ENCODE measurements around the gene DLD. TPM values are rescaled to one million over a fixed set of nuclear protein-coding genes. Genes with fewer than 3 reads are reported as not detected.
"Not testable (repeated sequence)": the region's sequence is repeated elsewhere in the genome, so short reads cannot be mapped to it uniquely, and the experiment has no call there.

The DLD gene
- total RNA-seq, 2 experiments from 2014 or later = 121 to 128 TPM

DNA sequence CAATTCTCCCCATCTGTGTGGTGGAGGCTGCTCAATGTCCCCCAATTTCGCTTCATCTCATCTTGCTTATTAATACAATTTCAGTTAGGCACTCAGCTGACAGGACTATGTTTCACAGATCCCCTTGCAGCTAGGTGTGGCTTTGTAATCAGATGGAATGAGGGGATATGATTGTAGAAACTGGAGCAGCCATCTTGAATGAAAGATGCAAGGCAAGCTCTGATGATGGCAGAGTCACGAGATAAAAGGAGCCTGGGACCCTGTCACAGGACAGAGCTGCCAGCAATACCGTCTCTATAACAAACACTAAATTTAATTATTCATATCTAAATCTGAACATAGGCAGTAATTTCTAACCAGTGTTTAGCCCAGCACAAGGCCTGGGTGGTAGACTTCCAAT is 991 bp upstream of the DLD start:
- H3K36me3 Mint-ChIP-seq = peaks cover 16% of the 10 kb centered on the region
- peak overlapping the region; percentile 100 for H3K4me3 Mint-ChIP-seq
- H3K4me1 Mint-ChIP-seq = peaks cover 30% of the 10 kb centered on the region
- DNase-seq = no peak
- H3K27me3 Mint-ChIP-seq = no peaks in the 10 kb centered on the region
- H3K9me3 Mint-ChIP-seq = peaks cover 2% of the 10 kb centered on the region
- H3K27ac Mint-ChIP-seq = peak overlapping the region; percentile 99

- peak overlapping the region; percentile 100 for H3K4me3 Mint-ChIP-seq
- no peak for DNase-seq
- peak overlapping the region; percentile 99 for H3K27ac Mint-ChIP-seq
- H3K27me3 Mint-ChIP-seq = no peaks in the 10 kb centered on the region
- H3K36me3 Mint-ChIP-seq = peaks cover 21% of the 10 kb centered on the region
- peaks cover 36% of the 10 kb centered on the region for H3K4me1 Mint-ChIP-seq
- peaks cover 2% of the 10 kb centered on the region for H3K9me3 Mint-ChIP-seq
Measured at GRCh38 chr7:107890493-107890961, 456 bp upstream of the DLD start.

DNA sequence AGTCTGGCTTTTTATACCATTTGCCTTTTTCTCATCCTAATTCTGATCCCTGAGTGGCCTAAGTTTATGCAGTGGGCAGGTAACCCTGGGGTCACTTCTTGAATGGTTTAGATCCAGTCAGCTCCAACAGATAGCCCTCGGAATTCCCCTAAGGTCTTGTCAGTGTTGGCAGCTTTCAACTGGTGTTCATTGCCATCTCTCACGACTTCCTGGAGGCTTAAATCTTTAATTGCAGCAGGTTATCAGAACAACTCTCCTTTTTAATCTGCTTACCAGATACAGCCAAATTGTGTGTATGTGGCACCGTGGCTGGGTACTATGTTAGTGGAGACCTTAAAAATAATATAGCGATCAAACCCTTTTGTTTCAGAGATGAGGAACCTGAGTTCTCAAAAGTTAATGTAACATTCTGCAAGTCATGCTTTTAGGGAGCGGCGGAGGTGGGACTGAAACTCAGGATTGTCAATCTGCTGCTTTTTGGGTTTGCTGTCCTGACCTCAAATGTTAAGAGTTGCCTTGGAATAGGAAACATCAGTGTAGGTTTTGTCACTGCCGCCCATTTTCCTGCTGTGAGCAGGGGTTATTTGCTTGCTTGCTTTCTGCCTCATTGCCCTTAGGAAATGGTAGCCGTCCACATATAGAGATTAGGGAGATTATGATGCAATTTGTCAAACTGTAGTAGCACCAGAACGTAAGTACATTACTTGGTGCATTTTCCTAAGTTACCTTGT is 818 bp downstream of the DLD start:
- Mint-ChIP-seq H3K27me3 (no peaks in the 10 kb centered on the region), H3K4me1 (peaks cover 44% of the 10 kb centered on the region), H3K9me3 (peaks cover 2% of the 10 kb centered on the region), H3K36me3 (peaks cover 28% of the 10 kb centered on the region), H3K4me3 (peak overlapping the region; percentile 100), H3K27ac (peak overlapping the region; percentile 99)
- DNase-seq = no peak

- not testable (repeated sequence) for H3K9me3 Mint-ChIP-seq, H3K27me3 Mint-ChIP-seq, DNase-seq
- Mint-ChIP-seq H3K36me3 (peaks cover 31% of the 10 kb centered on the region), H3K4me1 (peaks cover 48% of the 10 kb centered on the region), H3K27ac (peak overlapping the region; percentile 99), H3K4me3 (peak overlapping the region; percentile 100)
Measured at GRCh38 chr7:107892367-107892741, 1.4 kb downstream of the DLD start.

DNA sequence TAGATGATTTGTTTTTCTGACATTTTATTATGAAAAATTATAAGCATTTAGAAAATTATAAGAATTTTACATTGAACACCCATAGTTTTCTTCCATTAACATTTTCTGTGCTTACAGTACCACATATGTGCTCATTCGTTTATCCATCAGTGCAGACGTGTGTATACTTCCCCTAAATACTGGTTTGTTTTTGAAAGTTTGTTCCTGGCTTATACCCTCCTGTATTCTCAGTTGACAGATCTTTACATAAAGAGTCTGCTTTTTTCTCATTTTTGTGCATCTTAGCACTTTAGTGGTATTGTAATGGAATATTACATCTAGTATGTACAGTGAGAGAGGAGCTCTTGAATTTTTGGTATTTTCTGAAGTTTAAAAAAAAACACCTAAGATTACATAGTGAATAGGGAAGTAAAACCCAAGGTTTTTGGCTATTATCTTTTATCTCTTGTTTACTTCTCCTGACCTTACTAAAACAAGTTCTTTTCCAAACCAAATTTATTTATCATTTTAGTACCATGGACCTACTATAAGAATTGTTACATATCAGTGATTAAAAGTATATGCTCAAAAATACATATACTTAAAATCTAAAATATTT is 8.1 kb downstream of the DLD start:
- no peak overlapping the region for H3K4me3 Mint-ChIP-seq
- peaks cover 48% of the 10 kb centered on the region for H3K4me1 Mint-ChIP-seq
- peaks cover 26% of the 10 kb centered on the region for H3K36me3 Mint-ChIP-seq
- no peak for DNase-seq
- no peaks in the 10 kb centered on the region for H3K27me3 Mint-ChIP-seq
- no peak overlapping the region for H3K27ac Mint-ChIP-seq
- no peaks in the 10 kb centered on the region for H3K9me3 Mint-ChIP-seq

- Mint-ChIP-seq H3K27me3 (no peaks in the 10 kb centered on the region), H3K4me3 (no peak overlapping the region), H3K36me3 (peaks cover 17% of the 10 kb centered on the region), H3K4me1 (peaks cover 33% of the 10 kb centered on the region), H3K27ac (no peak overlapping the region), H3K9me3 (no peaks in the 10 kb centered on the region)
- no peak for DNase-seq
Measured at GRCh38 chr7:107900496-107901015, 9.6 kb downstream of the DLD start.

DNA sequence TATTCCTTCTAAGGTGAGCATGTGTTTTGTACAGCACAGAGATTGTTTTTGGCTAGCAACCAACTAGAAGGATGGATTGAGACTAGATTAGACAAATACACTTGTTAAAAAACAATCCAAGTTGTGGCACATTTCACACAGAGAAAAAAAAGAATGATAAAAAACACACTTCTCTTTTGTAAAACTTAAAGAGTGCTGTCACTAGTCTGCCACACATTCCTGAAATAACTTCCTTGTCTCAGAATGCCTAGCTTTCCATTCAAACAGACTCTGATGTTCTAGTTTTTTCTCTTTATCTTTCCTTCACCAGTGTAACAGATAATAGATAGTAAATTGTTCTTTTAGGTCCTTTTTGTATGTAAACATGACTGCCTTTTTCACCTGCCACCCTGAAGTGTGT is 11.4 kb downstream of the DLD start:
- DNase-seq = no peak
- Mint-ChIP-seq H3K27me3 (no peaks in the 10 kb centered on the region), H3K4me3 (no peak overlapping the region), H3K36me3 (peaks cover 15% of the 10 kb centered on the region), H3K4me1 (peaks cover 21% of the 10 kb centered on the region), H3K27ac (no peak overlapping the region), H3K9me3 (no peaks in the 10 kb centered on the region)

DNA sequence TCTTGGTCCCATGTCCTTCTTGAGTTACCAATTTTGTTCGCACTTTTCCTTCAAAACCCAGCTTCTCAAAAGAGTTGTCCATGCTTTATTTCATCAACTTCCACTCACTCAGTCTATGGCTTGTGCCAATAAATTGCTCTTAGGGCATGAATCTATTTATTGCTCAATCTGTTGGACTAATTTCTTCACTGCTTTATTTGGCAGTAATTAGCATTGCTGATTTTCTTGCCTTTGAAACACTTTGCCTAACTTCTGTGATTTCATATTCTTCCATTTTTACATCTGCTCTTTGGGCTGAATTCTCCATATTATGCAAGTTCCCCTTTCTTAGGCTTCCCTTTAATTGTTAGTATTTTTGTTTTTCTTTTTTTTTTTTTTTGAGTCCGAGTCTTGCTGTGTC is 16.8 kb downstream of the DLD start:
- peaks cover 3% of the 10 kb centered on the region for H3K9me3 Mint-ChIP-seq
- peaks cover 45% of the 10 kb centered on the region for H3K36me3 Mint-ChIP-seq
- peaks cover 6% of the 10 kb centered on the region for H3K4me1 Mint-ChIP-seq

DNA sequence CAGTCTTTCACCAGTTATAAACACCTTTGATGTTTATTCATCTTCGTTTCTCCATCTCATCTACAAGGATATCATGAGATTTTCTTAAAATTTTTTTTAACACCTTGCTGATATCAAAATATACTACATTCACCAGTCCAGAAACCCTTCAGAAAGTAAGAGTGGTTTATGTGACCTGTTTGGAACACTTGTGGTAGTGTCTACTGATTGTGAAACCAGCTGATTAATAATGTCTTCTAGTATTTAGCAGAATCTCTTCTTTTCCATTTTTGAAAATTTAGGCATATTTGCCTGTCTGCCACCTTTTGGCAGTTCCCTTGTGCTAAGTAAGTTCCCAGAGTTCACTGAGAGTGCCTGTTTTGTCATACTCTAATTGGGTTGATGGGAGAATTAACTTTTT is 18.5 kb downstream of the DLD start:
- peaks cover 60% of the 10 kb centered on the region for H3K36me3 Mint-ChIP-seq
- H3K4me3 Mint-ChIP-seq = no peak overlapping the region
- H3K27ac Mint-ChIP-seq = no peak overlapping the region
- peaks cover 18% of the 10 kb centered on the region for H3K4me1 Mint-ChIP-seq
- DNase-seq = no peak
- H3K27me3 Mint-ChIP-seq = no peaks in the 10 kb centered on the region
- H3K9me3 Mint-ChIP-seq = peaks cover 3% of the 10 kb centered on the region

More for the DNA sequence above, 16.8 kb downstream of the DLD start:
- DNase-seq = no peak
- H3K4me3 Mint-ChIP-seq = no peak overlapping the region
- no peak overlapping the region for H3K27ac Mint-ChIP-seq
- H3K27me3 Mint-ChIP-seq = no peaks in the 10 kb centered on the region

DNA sequence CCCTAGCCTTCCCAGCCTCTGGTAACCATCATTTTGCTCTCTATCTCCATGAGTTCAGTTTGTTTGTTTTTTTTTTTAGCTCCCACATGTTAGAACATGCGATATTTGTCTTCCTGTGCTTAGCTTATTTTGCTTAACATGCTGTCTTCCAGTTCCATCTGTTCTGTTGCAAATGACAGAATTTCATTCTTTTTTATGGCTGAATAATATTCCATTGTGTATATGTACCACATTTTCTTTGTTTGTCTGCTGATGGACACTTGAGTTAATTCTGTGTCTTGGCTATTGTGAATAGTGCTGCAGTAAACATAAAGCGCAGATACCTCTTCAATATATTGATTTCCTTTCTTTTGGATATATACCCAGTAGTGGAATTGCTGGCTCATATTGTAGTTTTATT is 21.0 kb downstream of the DLD start:
- H3K4me3 Mint-ChIP-seq = no peak overlapping the region
- peaks cover 65% of the 10 kb centered on the region for H3K36me3 Mint-ChIP-seq
- no peak overlapping the region for H3K27ac Mint-ChIP-seq
- DNase-seq = no peak
- peaks cover 23% of the 10 kb centered on the region for H3K4me1 Mint-ChIP-seq
- H3K9me3 Mint-ChIP-seq = peaks cover 3% of the 10 kb centered on the region
- H3K27me3 Mint-ChIP-seq = no peaks in the 10 kb centered on the region

DNA sequence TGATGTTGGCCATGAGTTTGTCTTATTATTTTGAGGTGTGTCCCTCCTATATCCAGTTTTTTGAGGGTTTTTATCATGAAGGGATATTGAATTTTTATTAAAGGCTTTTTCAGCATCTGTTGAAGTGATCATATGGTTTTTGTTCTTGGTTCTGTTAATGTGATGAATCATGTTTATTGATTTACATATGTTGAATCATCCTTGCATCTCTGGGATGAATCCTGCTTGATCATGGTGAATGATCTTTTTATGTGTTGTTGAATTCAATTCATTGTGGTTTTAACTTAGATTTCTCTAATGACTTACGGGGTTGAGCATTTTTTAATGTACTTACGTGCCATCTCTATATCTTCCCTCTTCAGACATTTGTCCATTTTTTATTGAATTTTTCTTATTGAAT is 22.9 kb downstream of the DLD start:
- no peaks in the 10 kb centered on the region for H3K27me3 Mint-ChIP-seq
- H3K9me3 Mint-ChIP-seq = peaks cover 3% of the 10 kb centered on the region
- H3K4me1 Mint-ChIP-seq = peaks cover 30% of the 10 kb centered on the region
- H3K4me3 Mint-ChIP-seq = no peak overlapping the region
- DNase-seq = no peak
- no peak overlapping the region for H3K27ac Mint-ChIP-seq
- peaks cover 69% of the 10 kb centered on the region for H3K36me3 Mint-ChIP-seq

DNA sequence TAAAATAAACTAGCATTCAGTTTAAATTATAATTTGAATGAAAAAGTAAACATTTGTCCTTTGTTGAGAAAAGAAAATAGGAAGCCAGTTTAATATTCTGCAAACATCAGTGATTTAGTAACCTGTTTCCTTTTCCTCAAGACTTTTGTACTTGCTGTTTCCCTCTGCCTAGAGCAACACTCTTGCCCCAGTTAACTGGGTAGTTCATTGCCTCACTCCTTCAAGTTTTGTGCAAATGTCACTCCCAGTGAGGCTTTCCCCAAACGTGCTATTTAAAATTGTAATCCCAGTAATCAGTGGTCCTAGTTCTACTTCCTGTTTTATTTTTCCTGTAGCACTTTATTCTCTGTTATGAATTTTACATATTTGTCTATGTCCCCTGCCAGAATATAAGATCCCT is 23.8 kb downstream of the DLD start:
- Mint-ChIP-seq H3K27ac (no peak overlapping the region), H3K4me1 (peaks cover 31% of the 10 kb centered on the region), H3K4me3 (no peak overlapping the region), H3K27me3 (no peaks in the 10 kb centered on the region), H3K36me3 (peaks cover 67% of the 10 kb centered on the region), H3K9me3 (peaks cover 3% of the 10 kb centered on the region)
- no peak for DNase-seq

- Mint-ChIP-seq H3K4me3 (no peak overlapping the region), H3K36me3 (peaks cover 66% of the 10 kb centered on the region), H3K4me1 (peaks cover 38% of the 10 kb centered on the region), H3K27ac (no peak overlapping the region), H3K27me3 (no peaks in the 10 kb centered on the region), H3K9me3 (peaks cover 3% of the 10 kb centered on the region)
- no peak for DNase-seq
Measured at GRCh38 chr7:107915541-107915940, 24.6 kb downstream of the DLD start.

DNA sequence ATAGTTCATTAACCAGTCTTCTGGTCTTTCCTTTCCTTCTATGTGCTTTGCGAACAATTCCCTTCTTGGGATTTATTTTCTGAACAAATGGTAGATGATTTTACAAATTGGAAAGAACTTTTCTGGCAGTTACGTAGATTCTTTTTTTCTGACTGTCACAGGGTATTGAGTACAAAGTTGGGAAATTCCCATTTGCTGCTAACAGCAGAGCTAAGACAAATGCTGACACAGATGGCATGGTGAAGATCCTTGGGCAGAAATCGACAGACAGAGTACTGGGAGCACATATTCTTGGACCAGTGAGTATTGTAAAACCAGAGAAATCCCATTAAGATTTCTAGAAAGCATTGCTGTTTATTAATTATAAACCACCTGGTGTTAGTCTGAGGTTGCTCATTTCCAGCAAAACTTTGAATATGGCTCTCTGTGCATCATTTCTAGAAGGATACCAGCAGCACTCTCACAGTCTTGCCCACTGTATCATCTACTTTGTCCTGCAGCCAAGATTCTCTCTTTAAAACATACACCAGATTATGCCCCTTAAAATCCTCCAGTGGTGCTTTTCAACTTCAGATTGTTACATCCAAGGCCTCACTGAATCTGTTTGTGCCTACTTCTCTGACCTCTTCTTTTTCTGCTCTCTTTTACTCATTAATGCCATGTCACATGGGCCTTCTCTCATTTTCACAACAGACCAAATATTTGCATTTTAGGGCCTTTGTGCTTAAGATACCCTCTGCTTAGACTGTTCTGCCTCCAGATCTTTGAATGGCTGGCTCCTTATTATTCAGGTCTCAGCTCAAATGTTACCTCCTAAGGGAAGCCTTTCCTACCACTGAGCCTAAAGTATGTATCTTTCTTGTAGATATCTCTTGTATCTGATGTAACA is 27.0 kb downstream of the DLD start:
- Mint-ChIP-seq H3K4me1 (peaks cover 46% of the 10 kb centered on the region), H3K4me3 (no peak overlapping the region), H3K27me3 (no peaks in the 10 kb centered on the region), H3K36me3 (peaks cover 67% of the 10 kb centered on the region), H3K27ac (no peak overlapping the region), H3K9me3 (peaks cover 1% of the 10 kb centered on the region)
- DNase-seq = no peak

GRCh38 chr7:107918948-107919347 is 28.0 kb downstream of the DLD start:
- Mint-ChIP-seq H3K27ac (no peak overlapping the region), H3K9me3 (peaks cover 1% of the 10 kb centered on the region), H3K4me1 (peaks cover 45% of the 10 kb centered on the region), H3K4me3 (no peak overlapping the region), H3K36me3 (peaks cover 60% of the 10 kb centered on the region), H3K27me3 (no peaks in the 10 kb centered on the region)
- DNase-seq = no peak
